BLaER1 (cell line): ENCODE data around the gene DENND2D.
"Not testable (repeated sequence)": the region's sequence is repeated elsewhere in the genome, so short reads cannot be mapped to it uniquely, and the experiment has no call there.

ENCODE experiments used
- H3K27ac ChIP-seq: shearing (Covaris generic); formaldehyde crosslinking; 2 replicates; pipeline ENCODE4 v1.8.1; 2022
- H3K27me3 ChIP-seq: shearing (Covaris generic); formaldehyde crosslinking; 2 replicates; pipeline ENCODE4 v1.8.1; 2022
- H3K36me3 ChIP-seq: shearing (Covaris generic); formaldehyde crosslinking; 2 replicates; pipeline ENCODE4 v1.8.1; 2022
- H3K4me1 ChIP-seq: shearing (Covaris generic); formaldehyde crosslinking; 2 replicates; pipeline ENCODE4 v1.8.1; 2022
- H3K4me2 ChIP-seq: shearing (Covaris generic); formaldehyde crosslinking; 2 replicates; pipeline ENCODE4 v1.8.1; 2022
- H3K4me3 ChIP-seq: shearing (Covaris generic); formaldehyde crosslinking; 2 replicates; pipeline ENCODE4 v1.8.1; 2022
- H3K9ac ChIP-seq: shearing (Covaris generic); formaldehyde crosslinking; 2 replicates; pipeline ENCODE4 v1.8.1; 2022
- H3K9me3 ChIP-seq: shearing (Covaris generic); formaldehyde crosslinking; 2 replicates; pipeline ENCODE4 v1.8.1; 2022
- H4K20me1 ChIP-seq: shearing (Covaris generic); formaldehyde crosslinking; 2 replicates; pipeline ENCODE4 v1.8.1; 2022
- Cebpa-rat ChIP-seq: shearing (Covaris generic); IDR thresholded peaks from 2 replicates; pipeline ENCODE4 v1.8.1; 2022

Gene DENND2D

GRCh38 chr1:111222308-111223125 lies 22.1 kb upstream of the DENND2D start:
- Histone ChIP-seq H3K4me3 (peak overlapping the region; percentile 38), H3K9ac (peak overlapping the region; percentile 68), H3K27ac (peak overlapping the region; percentile 91), H3K4me1 (peaks cover 61% of the 10 kb centered on the region), H3K4me2 (peak overlapping the region; percentile 90), H3K36me3 (no peaks in the 10 kb centered on the region), H3K27me3 (no peaks in the 10 kb centered on the region), H4K20me1 (no peaks in the 10 kb centered on the region), H3K9me3 (no peaks in the 10 kb centered on the region)
- TF ChIP-seq Cebpa-rat: no peak

GRCh38 chr1:111221633-111222291 lies 21.3 kb upstream of the DENND2D start:
- Histone ChIP-seq H3K36me3 (no peaks in the 10 kb centered on the region), H3K9me3 (no peaks in the 10 kb centered on the region), H3K4me2 (peak overlapping the region; percentile 90), H3K27me3 (no peaks in the 10 kb centered on the region), H3K9ac (peak overlapping the region; percentile 68), H3K4me3 (peak overlapping the region; percentile 38; the same call in 1 of the 2 replicates), H3K27ac (peak overlapping the region; percentile 91), H4K20me1 (no peaks in the 10 kb centered on the region), H3K4me1 (peaks cover 68% of the 10 kb centered on the region)
- no peak for TF ChIP-seq Cebpa-rat

- H3K27me3 ChIP-seq: no peaks in the 10 kb centered on the region
- H3K4me2 ChIP-seq: peak overlapping the region; percentile 90
- H3K4me1 ChIP-seq: peaks cover 73% of the 10 kb centered on the region
Observed at GRCh38 chr1:111221276-111221632, 20.8 kb upstream of the DENND2D start.

GRCh38 chr1:111220302-111220890 lies 19.9 kb upstream of the DENND2D start:
- H3K4me1 ChIP-seq: peaks cover 82% of the 10 kb centered on the region
- no peaks in the 10 kb centered on the region for H4K20me1 ChIP-seq
- H3K27me3 ChIP-seq: no peaks in the 10 kb centered on the region
- peak overlapping the region; percentile 68 for H3K9ac ChIP-seq
- H3K4me2 ChIP-seq: peak overlapping the region; percentile 90
- H3K27ac ChIP-seq: peak overlapping the region; percentile 91
- H3K4me3 ChIP-seq: peak overlapping the region; percentile 16; the same call in 1 of the 2 replicates
- H3K36me3 ChIP-seq: no peaks in the 10 kb centered on the region
- no peaks in the 10 kb centered on the region for H3K9me3 ChIP-seq
- TF ChIP-seq Cebpa-rat: no peak

More at GRCh38 chr1:111221276-111221632, 20.8 kb upstream of the DENND2D start:
- Histone ChIP-seq H3K9me3 (no peaks in the 10 kb centered on the region), H3K36me3 (no peaks in the 10 kb centered on the region), H3K27ac (peak overlapping the region; percentile 91), H3K4me3 (no peak overlapping the region), H4K20me1 (no peaks in the 10 kb centered on the region), H3K9ac (peak overlapping the region; percentile 68)
- TF ChIP-seq Cebpa-rat: no peak

GRCh38 chr1:111219557-111220286 lies 19.3 kb upstream of the DENND2D start:
- Histone ChIP-seq H3K9me3 (no peaks in the 10 kb centered on the region), H3K27me3 (no peaks in the 10 kb centered on the region), H3K4me1 (peaks cover 88% of the 10 kb centered on the region), H4K20me1 (no peaks in the 10 kb centered on the region), H3K36me3 (no peaks in the 10 kb centered on the region), H3K27ac (peak overlapping the region; percentile 91), H3K4me2 (peak overlapping the region; percentile 90), H3K4me3 (peak overlapping the region; percentile 16; the same call in 1 of the 2 replicates), H3K9ac (peak overlapping the region; percentile 68)
- no peak for TF ChIP-seq Cebpa-rat

GRCh38 chr1:111218701-111219556 lies 18.5 kb upstream of the DENND2D start:
- H3K9me3 ChIP-seq: no peaks in the 10 kb centered on the region
- peak overlapping the region; percentile 91 for H3K27ac ChIP-seq
- no peak overlapping the region for H3K4me3 ChIP-seq
- peak overlapping the region; percentile 68 for H3K9ac ChIP-seq
- no peaks in the 10 kb centered on the region for H3K27me3 ChIP-seq
- no peak for TF ChIP-seq Cebpa-rat
- peaks cover 96% of the 10 kb centered on the region for H3K4me1 ChIP-seq
- H3K36me3 ChIP-seq: no peaks in the 10 kb centered on the region
- peak overlapping the region; percentile 90 for H3K4me2 ChIP-seq
- no peaks in the 10 kb centered on the region for H4K20me1 ChIP-seq

- H3K9me3 ChIP-seq: no peaks in the 10 kb centered on the region
- no peaks in the 10 kb centered on the region for H3K27me3 ChIP-seq
- peaks cover 100% of the 10 kb centered on the region for H3K4me1 ChIP-seq
- no peak overlapping the region for H3K4me3 ChIP-seq
- no peak for TF ChIP-seq Cebpa-rat
- H3K27ac ChIP-seq: peak overlapping the region; percentile 88
- H4K20me1 ChIP-seq: no peaks in the 10 kb centered on the region
- no peak overlapping the region for H3K9ac ChIP-seq
- H3K36me3 ChIP-seq: no peaks in the 10 kb centered on the region
- peak overlapping the region; percentile 76 for H3K4me2 ChIP-seq
Observed at GRCh38 chr1:111217183-111217910, 16.9 kb upstream of the DENND2D start.

GRCh38 chr1:111216751-111217150 lies 16.3 kb upstream of the DENND2D start:
- Histone ChIP-seq H3K4me1 (peaks cover 100% of the 10 kb centered on the region), H3K27me3 (no peaks in the 10 kb centered on the region), H3K4me3 (no peak overlapping the region), H3K9ac (peak overlapping the region; percentile 68; the same call in 1 of the 2 replicates), H3K9me3 (no peaks in the 10 kb centered on the region), H4K20me1 (no peaks in the 10 kb centered on the region), H3K4me2 (peak overlapping the region; percentile 76), H3K36me3 (no peaks in the 10 kb centered on the region), H3K27ac (peak overlapping the region; percentile 88)
- TF ChIP-seq Cebpa-rat: no peak

- H3K4me3 ChIP-seq: peak overlapping the region; percentile 9; the same call in 1 of the 2 replicates
- not testable (repeated sequence) for H4K20me1 ChIP-seq, H3K27me3 ChIP-seq, H3K9me3 ChIP-seq, H3K36me3 ChIP-seq
- peak overlapping the region; percentile 68 for H3K9ac ChIP-seq
- H3K27ac ChIP-seq: peak overlapping the region; percentile 88
- peaks cover 85% of the 10 kb centered on the region for H3K4me1 ChIP-seq
- H3K4me2 ChIP-seq: peak overlapping the region; percentile 76
Observed at GRCh38 chr1:111215285-111215684, 14.8 kb upstream of the DENND2D start.
